Uterus (tissue), 4 donors: ENCODE measurements around the gene GLIS2. TPM values are rescaled to one million over a fixed set of nuclear protein-coding genes. Genes with fewer than 3 reads are reported as not detected.
A peak's percentile ranks its signal among the peaks of the same experiment; 100 is the strongest.

Source experiments
- DNase-seq, 2 donors: peaks; one replicate each; pipeline ENCODE4 v3.0.0-alpha.2; 2019 to 2020
- H3K27ac ChIP-seq, 2 donors: fragments of 200-600 bp; sonication (generic); 1 replicate in 1 of 2; 2 replicates in 1 of 2; pipeline ENCODE4 v1.5.1; 2016 to 2018
- H3K27me3 ChIP-seq, 2 donors: fragments of 200-600 bp; sonication (generic); one replicate each; pipeline ENCODE4 v1.5.1; 2018 to 2019; ENCODE audit warnings: control low read depth in 1 of 2
- H3K36me3 ChIP-seq, 2 donors: fragments of 200-600 bp; sonication (generic); one replicate each; pipeline ENCODE4 v1.5.1; 2019; ENCODE audit warnings: control low read depth in 1 of 2
- H3K4me1 ChIP-seq, 2 donors: fragments of 200-600 bp; sonication (generic); one replicate each; pipeline ENCODE4 v1.5.1; 2018 to 2019; ENCODE audit warnings: control low read depth in 1 of 2
- H3K4me3 ChIP-seq, 2 donors: fragments of 200-600 bp; sonication (generic); 1 replicate in 1 of 2; 2 replicates in 1 of 2; pipeline ENCODE4 v1.5.1; 2018 to 2019; ENCODE audit warnings: mild to moderate bottlenecking in 1 of 2
- H3K9me3 ChIP-seq, 2 donors: fragments of 200-600 bp; sonication (generic); one replicate each; pipeline ENCODE4 v1.5.1; 2019; ENCODE audit warnings: control low read depth in 1 of 2
- CTCF ChIP-seq, 4 experiments: fragments of 200-600 bp in 2 of 4; fragments of 450-650 bp in 2 of 4; sonication (generic) in 2 of 4; IDR thresholded peaks; one replicate each; pipeline ENCODE4 v1.5.1; 2016 to 2019; ENCODE audit warnings: antibody characterized with exemption in 4 of 4, mild to moderate bottlenecking in 2 of 4, moderate library complexity in 1 of 4
- POLR2A ChIP-seq, 2 donors: fragments of 450-650 bp; IDR thresholded peaks; one replicate each; pipeline ENCODE4 v1.6.1; 2016; ENCODE audit warnings: antibody characterized with exemption in 2 of 2, mild to moderate bottlenecking in 1 of 2, moderate library complexity in 1 of 2
- intact Hi-C: fragments of 100-400 bp; cut with DNase I; formaldehyde crosslinking; loops from one replicate; pipeline ENCODE4 v1.15.1; 2023; ENCODE audit warnings: low total_unique reads
- total RNA-seq, 4 donors: library from RNA; depleted of rRNA in 3 of 4; stranded (reverse); fragments of >200 nt in 3 of 4; gene quantifications; one replicate each; pipeline versions ENCODE4 v1.1.0 to v1.2.4, GENCODE V29; 2014 to 2023
- donor health status: DM: yes; HTN: yes; CAD: no.

The GLIS2 gene
- total RNA-seq, 4 donors from 2014 or later: 2.9 to 55.8 (median 5.1) TPM

DNA sequence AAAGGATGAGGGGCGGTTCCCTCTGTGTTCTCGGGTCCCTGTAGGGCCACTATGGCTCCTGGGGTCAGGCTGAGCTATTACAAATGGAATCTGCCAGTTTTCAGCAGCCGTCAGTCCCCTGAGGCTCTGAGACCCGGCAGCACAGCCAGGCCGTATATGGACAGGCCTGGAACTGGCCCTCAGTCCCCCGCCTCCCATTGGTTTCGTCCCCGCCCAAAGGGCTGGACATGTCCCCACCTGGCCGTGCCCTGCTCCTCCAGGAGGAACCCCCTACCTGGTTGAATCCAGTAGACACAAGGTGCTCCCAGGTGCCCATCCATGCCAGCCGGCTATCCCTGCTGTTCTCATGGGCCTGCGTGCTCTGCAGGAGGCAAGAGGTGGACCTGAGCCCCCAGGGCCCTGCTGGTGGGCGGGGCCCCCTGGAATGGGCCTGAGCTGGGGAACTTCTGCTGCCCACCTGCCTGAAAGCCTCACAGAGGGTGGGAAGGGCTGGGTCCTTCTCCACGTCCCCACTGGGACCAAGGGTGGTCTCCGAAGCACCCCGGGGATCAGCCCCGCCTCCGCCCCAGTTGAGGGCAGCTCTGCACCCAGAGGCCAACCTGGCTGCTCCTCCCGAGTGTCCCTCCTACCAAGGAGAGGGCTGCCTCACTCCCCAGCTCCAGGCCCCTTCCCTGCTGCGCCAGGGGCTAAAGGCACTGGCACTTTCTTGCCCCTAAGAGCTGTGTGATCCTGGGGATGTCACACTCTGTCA is 72.6 kb downstream of the GLIS2 start:
- Histone ChIP-seq H3K27me3 (no peaks in the 10 kb centered on the region), H3K36me3 (no peaks in the 10 kb centered on the region), H3K27ac (peak overlapping the region; percentile 68), H3K4me1 (peaks cover 6 to 30% of the 10 kb centered on the region in 2 donors), H3K9me3 (no peaks in the 10 kb centered on the region), H3K4me3 (no peak overlapping the region)
- no peak for TF ChIP-seq POLR2A (IDR thresholded peaks at IDR 0.05)
- TF ChIP-seq CTCF (IDR thresholded peaks at IDR 0.05): no peak
- intact Hi-C loops: no loop called here
- DNase-seq: peak in 1 of 2 donors; percentile 60

Other genes starting within 250 kb of the GLIS2 start
- gene ADCY9, start 199.6 kb upstream of the GLIS2 start, total RNA-seq: 10 to 100 TPM in 3 of 4 donors, 1 to 10 TPM in 1; 2.8 to 34.7 (median 20.2) TPM
- gene SRL, start 74.0 kb upstream of the GLIS2 start, total RNA-seq: 10 to 100 TPM in 1 of 4 donors, 1 to 10 TPM in 2, under 1 TPM in 1; 0.29 to 10.1 (median 7.6) TPM
- 10 to 100 TPM in 2 of 4 donors, 1 to 10 TPM in 2; 2.1 to 18.7 (median 8.2) TPM for gene TFAP4, start 43.0 kb upstream of the GLIS2 start, total RNA-seq
- 100 to 1,000 TPM in 1 of 4 donors, 10 to 100 TPM in 2, 1 to 10 TPM in 1; 8.9 to 438 (median 35.3) TPM for gene PAM16, start 35.3 kb downstream of the GLIS2 start, total RNA-seq
- 10 to 100 TPM in 3 of 4 donors, 1 to 10 TPM in 1; 3.6 to 49.0 (median 19.9) TPM for gene VASN, start 55.8 kb downstream of the GLIS2 start, total RNA-seq
- gene CORO7, start 100.5 kb downstream of the GLIS2 start, total RNA-seq: 10 to 100 TPM; 13.8 to 52.1 (median 30.0) TPM
- 10 to 100 TPM; 13.8 to 44.9 (median 36.4) TPM for gene DNAJA3, start 109.8 kb downstream of the GLIS2 start, total RNA-seq
- 100 to 1,000 TPM in 1 of 4 donors, 10 to 100 TPM in 3; 37.0 to 320 (median 59.3) TPM for gene NMRAL1, start 158.6 kb downstream of the GLIS2 start, total RNA-seq
- gene HMOX2, start 160.3 kb downstream of the GLIS2 start, total RNA-seq: 10 to 100 TPM; 13.2 to 43.1 (median 34.1) TPM
- 10 to 100 TPM in 2 of 4 donors, 1 to 10 TPM in 2; 5.0 to 40.6 (median 11.1) TPM for gene CDIP1, start 222.7 kb downstream of the GLIS2 start, total RNA-seq
- gene C16orf96, start 240.3 kb downstream of the GLIS2 start, total RNA-seq: under 1 TPM in 3 of 4 donors, not detected in 1; 0.26 to 0.35 (median 0.30) TPM